GM13977 (cell line): ENCODE results near the gene WDCP.
A peak's percentile ranks its signal among the peaks of the same experiment; 100 is the strongest.

Experiments used
- DNase-seq: peaks from one replicate; pipeline ENCODE4 v3.0.0; 2012; ENCODE audit warnings: low spot score
- in situ Hi-C: fragments of 300-500 bp; cut with MboI; formaldehyde crosslinking; loops from one replicate; pipeline ENCODE4 v1.12.0; 2022; ENCODE audit warnings: low sequenced_read_pairs, low pct_unique_long_range_greater_than_20kb, mixed read lengths, inconsistent platforms; ENCODE audit not compliant: unreplicated experiment
- TF ChIP-seq, protein P1 (sequence below): IDR thresholded peaks from 2 replicates; pipeline ENCODE4 v1.5.1; 2012; ENCODE audit warnings: mild to moderate bottlenecking, control low read depth; ENCODE audit not compliant: insufficient read depth; ENCODE audit errors: extremely low read depth, missing control alignments

Gene WDCP

DNA sequence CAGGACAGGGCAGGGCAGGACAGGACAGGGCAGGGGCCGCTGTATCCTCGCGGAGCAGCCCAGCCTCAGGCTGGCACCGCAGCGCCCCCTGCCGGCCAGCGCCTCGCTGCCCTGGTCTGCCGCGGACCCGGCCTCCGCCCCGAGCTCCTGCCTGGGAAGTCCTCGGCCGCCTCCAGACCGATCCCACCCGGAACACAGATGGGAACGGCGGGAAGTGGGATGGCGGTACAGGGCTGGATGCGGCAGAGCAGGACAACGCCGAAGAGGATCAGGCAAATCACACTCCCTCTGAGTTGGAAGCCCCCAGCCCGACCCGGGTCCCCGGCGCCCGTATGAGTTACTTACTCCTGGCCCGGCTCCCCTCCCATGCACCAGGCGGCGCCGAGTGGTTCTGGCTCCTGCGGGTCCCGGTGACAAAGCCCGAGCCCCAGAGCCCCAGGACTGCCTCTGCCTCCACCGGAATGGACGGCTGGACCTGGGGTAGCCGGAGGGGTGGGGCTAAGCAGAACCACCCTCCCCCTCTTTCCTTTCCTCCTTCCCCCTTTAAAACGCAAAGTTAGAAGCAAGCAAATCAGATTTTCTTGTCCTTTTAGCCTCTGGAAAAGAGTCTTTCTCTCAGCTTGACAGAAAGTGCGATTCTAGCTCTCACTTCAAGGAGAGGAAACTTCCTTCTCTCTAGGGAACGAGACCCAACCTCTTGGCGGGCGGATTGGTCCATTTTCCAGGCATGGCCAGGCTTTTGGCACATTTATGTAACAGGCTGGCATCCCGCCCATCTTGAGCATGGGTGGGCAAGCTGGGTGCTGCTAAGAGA is 37.4 kb upstream of the WDCP start, which contains the start of gene TP53I3:
Gene TP53I3, minus strand, starts transcription at position 449 of the 814 bp plus-strand sequence. CDS start 508 bp downstream, outside the sequence.
- in situ Hi-C loops = no loop called here
- peak; percentile 88 for DNase-seq
- TF ChIP-seq, protein P1, sequence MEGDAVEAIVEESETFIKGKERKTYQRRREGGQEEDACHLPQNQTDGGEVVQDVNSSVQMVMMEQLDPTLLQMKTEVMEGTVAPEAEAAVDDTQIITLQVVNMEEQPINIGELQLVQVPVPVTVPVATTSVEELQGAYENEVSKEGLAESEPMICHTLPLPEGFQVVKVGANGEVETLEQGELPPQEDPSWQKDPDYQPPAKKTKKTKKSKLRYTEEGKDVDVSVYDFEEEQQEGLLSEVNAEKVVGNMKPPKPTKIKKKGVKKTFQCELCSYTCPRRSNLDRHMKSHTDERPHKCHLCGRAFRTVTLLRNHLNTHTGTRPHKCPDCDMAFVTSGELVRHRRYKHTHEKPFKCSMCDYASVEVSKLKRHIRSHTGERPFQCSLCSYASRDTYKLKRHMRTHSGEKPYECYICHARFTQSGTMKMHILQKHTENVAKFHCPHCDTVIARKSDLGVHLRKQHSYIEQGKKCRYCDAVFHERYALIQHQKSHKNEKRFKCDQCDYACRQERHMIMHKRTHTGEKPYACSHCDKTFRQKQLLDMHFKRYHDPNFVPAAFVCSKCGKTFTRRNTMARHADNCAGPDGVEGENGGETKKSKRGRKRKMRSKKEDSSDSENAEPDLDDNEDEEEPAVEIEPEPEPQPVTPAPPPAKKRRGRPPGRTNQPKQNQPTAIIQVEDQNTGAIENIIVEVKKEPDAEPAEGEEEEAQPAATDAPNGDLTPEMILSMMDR = peak; percentile 99

- TF ChIP-seq, protein P1 = no peak
- DNase-seq = peak; percentile 89
- in situ Hi-C loops = no loop called here
Observed at GRCh38 chr2:24083567-24084385, 36.6 kb upstream of the WDCP start.

DNA sequence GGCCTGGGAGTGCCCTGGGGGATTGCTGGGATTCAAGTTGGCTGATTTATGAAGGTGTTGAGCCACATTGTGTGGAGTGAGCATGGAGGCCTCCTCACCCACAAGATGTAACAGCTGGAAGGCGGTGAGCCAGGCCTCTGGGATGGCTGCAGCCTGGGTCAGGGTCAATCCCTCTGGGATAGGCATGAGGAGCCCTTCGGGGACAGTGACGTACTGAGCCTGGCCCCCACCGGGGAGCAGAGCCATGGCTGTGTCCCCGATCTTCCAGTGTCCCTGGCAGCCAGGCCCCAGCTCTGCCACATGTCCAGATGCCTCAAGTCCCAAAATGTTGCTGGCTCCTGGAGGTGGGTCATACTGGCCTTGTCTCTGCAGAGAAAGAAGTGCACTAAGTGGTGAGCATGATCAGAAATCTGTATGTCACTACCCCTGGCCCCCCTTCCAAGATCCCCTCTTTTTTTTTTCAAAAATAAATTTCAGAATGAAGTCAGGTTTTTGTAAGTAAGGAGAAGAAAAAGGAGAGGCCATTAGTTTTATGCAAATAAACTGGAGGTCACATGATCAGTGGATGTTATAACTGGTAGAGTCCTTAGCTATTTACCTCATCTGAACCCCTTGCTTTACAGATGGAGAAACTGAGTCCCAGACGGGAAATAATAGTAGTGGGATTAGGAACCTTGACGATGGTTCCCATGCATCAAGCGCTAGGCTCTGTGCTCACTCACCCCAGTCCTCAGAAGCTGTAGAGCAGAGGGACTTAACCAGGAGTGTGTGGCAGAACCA is 35.8 kb upstream of the WDCP start:
- in situ Hi-C loops = no loop called here
- TF ChIP-seq, protein P1 = no peak
- no peak for DNase-seq

DNA sequence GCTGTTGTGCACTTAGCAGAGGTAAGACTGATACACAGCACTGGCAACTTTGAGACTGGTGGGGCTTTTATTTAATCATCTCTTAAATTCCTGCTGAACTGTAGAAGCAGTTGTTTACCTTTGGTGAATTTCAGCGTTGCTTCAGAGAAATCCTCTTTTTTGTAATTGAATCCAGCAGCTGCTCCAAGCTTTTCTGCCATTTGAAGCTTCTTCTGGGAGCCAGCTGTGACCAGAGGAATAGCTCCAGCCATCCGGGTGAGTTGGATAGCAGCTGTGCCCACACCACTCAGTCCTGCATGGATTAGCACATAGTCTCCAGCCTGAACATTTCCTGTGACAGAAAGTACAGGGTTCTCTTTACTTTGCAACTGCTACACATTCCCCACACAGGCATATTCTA is 33.5 kb upstream of the WDCP start:
- DNase-seq = no peak
- in situ Hi-C loops = no loop called here
- TF ChIP-seq, protein P1 = no peak

- TF ChIP-seq, protein P1 = no peak
- no peak for DNase-seq
- in situ Hi-C loops = loop anchor here (10.0 kb wide), 1 partner anchor 253 kb away; no protein-coding TSS in a partner anchor
Observed at GRCh38 chr2:24077879-24078278, 30.7 kb upstream of the WDCP start.

GRCh38 chr2:24077535-24077877 is 30.3 kb upstream of the WDCP start:
- TF ChIP-seq, protein P1 = no peak
- DNase-seq = no peak
- in situ Hi-C loops = loop anchor here (10.0 kb wide), 1 partner anchor 253 kb away; no protein-coding TSS in a partner anchor
